CD14-positive monocyte (primary cell): ENCODE results near the gene NPSR1. TPM values are rescaled to one million over a fixed set of nuclear protein-coding genes. Genes with fewer than 3 reads are reported as not detected.

Source experiments
- DNase-seq, 3 donors: peaks; one replicate each; pipeline ENCODE4 v3.0.0-alpha.2; 2011 to 2022
- H2AFZ ChIP-seq: 2 replicates; pipeline ENCODE4 v1.6.0; 2012; ENCODE audit warnings: mild to moderate bottlenecking, low read depth, low read length, inconsistent platforms; ENCODE audit not compliant: insufficient read depth, poor library complexity, severe bottlenecking
- H3K27ac ChIP-seq, 2 donors: 1 replicate in 1 of 2; 2 replicates in 1 of 2; pipeline ENCODE4 v1.5.1; 2012 to 2013; ENCODE audit warnings: low read length in 2 of 2, control low read depth in 1 of 2, inconsistent platforms in 1 of 2, low read depth in 1 of 2, mild to moderate bottlenecking in 1 of 2
- H3K27me3 ChIP-seq, 2 donors: one replicate each; pipeline versions ENCODE4 v1.6.0 to v1.6.1; 2011 to 2013; ENCODE audit warnings: low read length in 2 of 2; ENCODE audit not compliant: control insufficient read depth in 2 of 2, insufficient read depth in 2 of 2
- H3K36me3 ChIP-seq, 2 donors: replicated peaks in 1 of 2; 1 replicate in 1 of 2; 2 replicates in 1 of 2; pipeline versions ENCODE4 v1.5.1 to v1.6.1; 2012 to 2013; ENCODE audit warnings: low read length in 2 of 2, control low read depth in 1 of 2, inconsistent platforms in 1 of 2, mild to moderate bottlenecking in 1 of 2; ENCODE audit not compliant: insufficient read depth in 2 of 2, control insufficient read depth in 1 of 2
- H3K4me1 ChIP-seq, 2 donors: 1 replicate in 1 of 2; 2 replicates in 1 of 2; pipeline versions ENCODE4 v1.5.1 to v1.6.1; 2012 to 2013; ENCODE audit warnings: low read length in 2 of 2, control low read depth in 1 of 2, inconsistent platforms in 1 of 2, mild to moderate bottlenecking in 1 of 2, moderate library complexity in 1 of 2; ENCODE audit not compliant: insufficient read depth in 2 of 2, control insufficient read depth in 1 of 2
- H3K4me2 ChIP-seq: replicated peaks from 2 replicates; pipeline ENCODE3; 2012; ENCODE audit warnings: low read length, moderate library complexity, mild to moderate bottlenecking; ENCODE audit not compliant: poor library complexity, severe bottlenecking; ENCODE audit errors: extremely low read depth
- H3K4me3 ChIP-seq, 3 experiments: fragments of 200-600 bp in 1 of 3; sonication (generic) in 1 of 3; replicated peaks in 1 of 3; 1 replicate in 2 of 3; 2 replicates in 1 of 3; pipeline ENCODE4 v1.5.1; 2011 to 2013; ENCODE audit warnings: low read length in 3 of 3, mild to moderate bottlenecking in 3 of 3, control low read depth in 2 of 3, low read depth in 2 of 3, inconsistent platforms in 1 of 3, moderate library complexity in 1 of 3
- H3K79me2 ChIP-seq: 2 replicates; pipeline ENCODE4 v1.6.0; 2012; ENCODE audit warnings: mild to moderate bottlenecking, control low read depth, inconsistent platforms, low read length, moderate library complexity; ENCODE audit not compliant: insufficient read depth
- H3K9ac ChIP-seq: 2 replicates; pipeline ENCODE4 v1.6.0; 2017; ENCODE audit warnings: low read length, mild to moderate bottlenecking; ENCODE audit not compliant: insufficient read depth, poor library complexity, severe bottlenecking
- H3K9me3 ChIP-seq, 2 donors: replicated peaks in 1 of 2; 1 replicate in 1 of 2; 2 replicates in 1 of 2; pipeline versions ENCODE4 v1.5.1 to v1.6.1; 2012 to 2013; ENCODE audit warnings: low read length in 2 of 2, control low read depth in 1 of 2; ENCODE audit not compliant: control insufficient read depth in 1 of 2, insufficient read depth in 1 of 2
- H4K20me1 ChIP-seq: 2 replicates; pipeline ENCODE4 v1.6.0; 2012; ENCODE audit warnings: mild to moderate bottlenecking, low read length, control low read depth, moderate library complexity; ENCODE audit not compliant: insufficient read depth
- H3K27ac Mint-ChIP-seq, 7 donors: one replicate each; pipeline ENCODE4 v1.8.0; 2020; ENCODE audit warnings: mild to moderate bottlenecking in 7 of 7, mixed read lengths in 7 of 7, moderate library complexity in 6 of 7, inconsistent platforms in 2 of 7
- H3K27me3 Mint-ChIP-seq, 3 donors: one replicate each; pipeline ENCODE4 v1.8.0; 2021 to 2022; ENCODE audit warnings: low read depth in 3 of 3, mild to moderate bottlenecking in 3 of 3, mixed read lengths in 3 of 3, moderate library complexity in 3 of 3, inconsistent platforms in 1 of 3
- H3K36me3 Mint-ChIP-seq, 2 donors: one replicate each; pipeline ENCODE4 v1.8.0; 2020; ENCODE audit warnings: mixed read lengths in 2 of 2, inconsistent platforms in 1 of 2, mild to moderate bottlenecking in 1 of 2
- H3K4me1 Mint-ChIP-seq: one replicate; pipeline ENCODE4 v1.8.0; 2020; ENCODE audit warnings: mild to moderate bottlenecking, mixed read lengths
- H3K4me3 Mint-ChIP-seq, 2 donors: one replicate each; pipeline ENCODE4 v1.8.0; 2020; ENCODE audit warnings: mild to moderate bottlenecking in 2 of 2, mixed read lengths in 2 of 2, moderate library complexity in 1 of 2
- H3K9me3 Mint-ChIP-seq, 7 donors: one replicate each; pipeline ENCODE4 v1.8.0; 2020 to 2022; ENCODE audit warnings: mixed read lengths in 7 of 7, mild to moderate bottlenecking in 6 of 7, moderate library complexity in 6 of 7, inconsistent platforms in 2 of 7
- CTCF ChIP-seq: fragments of 200-600 bp; IDR thresholded peaks from one replicate; pipeline ENCODE4 v1.8.0; 2022; ENCODE audit warnings: antibody characterized with exemption, mild to moderate bottlenecking
- WGBS: methylation state at CpG from one replicate; pipeline ENCODE4 v1.1.5; 2013; ENCODE audit warnings: missing lambda C conversion rate; ENCODE audit not compliant: insufficient coverage; 5-methylcytosine and 5-hydroxymethylcytosine counted together
- intact Hi-C, 2 donors: fragments of 100-400 bp; cut with micrococcal nuclease; formaldehyde crosslinking; loops; one replicate each; pipeline versions ENCODE4 v1.15.0 to v1.15.1; 2023
- polyA plus RNA-seq, 3 donors: library from polyadenylated mRNA; depleted of rRNA in 1 of 3; unstranded in 2 of 3; stranded (reverse) in 1 of 3; fragments of 300-500 nt in 2 of 3; fragments of >200 nt in 1 of 3; fragmentation: Illumina TruSeq in 2 of 3; gene quantifications; 1 replicate in 2 of 3; 2 replicates in 1 of 3; pipeline ENCODE4 v1.2.3, GENCODE V29; 2012 to 2021

The NPSR1 gene
- polyA plus RNA-seq, 3 donors, result not detected

GRCh38 chr7:34727464-34727995 is 69.5 kb downstream of the NPSR1 start:
- Mint-ChIP-seq H3K4me1 (no peaks in the 10 kb centered on the region), H3K4me3 (no peak overlapping the region), H3K36me3 (no peaks in the 10 kb centered on the region), H3K27me3 (peaks cover 0 to 2% (median 0%) of the 10 kb centered on the region in 3 donors), H3K9me3 (peaks cover 0 to 5% (median 0%) of the 10 kb centered on the region in 7 donors), H3K27ac (no peak overlapping the region)
- no peaks in the 10 kb centered on the region for H3K36me3 ChIP-seq
- no peak overlapping the region for H2AFZ ChIP-seq
- H4K20me1 ChIP-seq, result no peaks in the 10 kb centered on the region
- H3K9ac ChIP-seq, result no peak overlapping the region
- H3K4me1 ChIP-seq, result no peaks in the 10 kb centered on the region
- intact Hi-C loops, result no loop called here
- no peaks in the 10 kb centered on the region for H3K27me3 ChIP-seq
- no peaks in the 10 kb centered on the region for H3K79me2 ChIP-seq
- no peak overlapping the region for H3K4me3 ChIP-seq
- no peak for TF ChIP-seq CTCF
- no peak overlapping the region for H3K4me2 ChIP-seq
- no peak for DNase-seq
- H3K9me3 ChIP-seq, result no peaks in the 10 kb centered on the region
- no CpG with 5 or more reads among the region's 2 CpGs for WGBS
- no peak overlapping the region for H3K27ac ChIP-seq

DNA sequence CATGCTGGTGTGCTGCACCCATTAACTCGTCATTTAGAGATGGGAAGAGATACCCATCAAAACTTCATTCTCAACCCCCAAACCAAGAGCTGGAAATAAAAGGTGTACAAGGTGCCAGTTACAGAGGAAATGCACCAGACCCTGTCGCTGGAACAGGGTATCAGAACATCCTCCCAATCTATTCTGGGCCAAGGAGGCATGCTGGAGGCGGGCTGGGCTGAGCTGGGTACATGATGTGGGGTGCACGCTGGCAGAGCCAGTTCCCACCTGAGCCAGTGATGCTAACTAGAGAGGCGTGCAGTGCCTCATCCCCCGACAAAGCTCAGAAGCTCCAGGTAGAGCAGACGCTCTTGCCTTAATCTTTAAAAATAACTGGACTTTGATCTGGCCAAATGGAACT is 70.1 kb downstream of the NPSR1 start:
- no peak overlapping the region for H3K27ac ChIP-seq
- Mint-ChIP-seq H3K36me3 (no peaks in the 10 kb centered on the region), H3K4me3 (no peak overlapping the region), H3K27me3 (no peaks in the 10 kb centered on the region), H3K4me1 (no peaks in the 10 kb centered on the region), H3K9me3 (peaks cover 0 to 5% (median 0%) of the 10 kb centered on the region in 7 donors), H3K27ac (no peak overlapping the region)
- no peaks in the 10 kb centered on the region for H3K36me3 ChIP-seq
- H3K4me3 ChIP-seq, result no peak overlapping the region
- H3K9me3 ChIP-seq, result no peaks in the 10 kb centered on the region
- H3K79me2 ChIP-seq, result no peaks in the 10 kb centered on the region
- no peaks in the 10 kb centered on the region for H3K27me3 ChIP-seq
- DNase-seq, result no peak
- no peaks in the 10 kb centered on the region for H3K4me1 ChIP-seq
- no peak for TF ChIP-seq CTCF
- 100% methylated on average over 4 of the region's 7 CpGs for WGBS
- no peak overlapping the region for H3K4me2 ChIP-seq
- H3K9ac ChIP-seq, result no peak overlapping the region
- H2AFZ ChIP-seq, result no peak overlapping the region
- intact Hi-C loops, result no loop called here
- H4K20me1 ChIP-seq, result no peaks in the 10 kb centered on the region
